ENCODE data around the gene CUL2.
"Not testable (repeated sequence)": the region's sequence is repeated elsewhere in the genome, so short reads cannot be mapped to it uniquely, and the experiment has no call there.

GRCh38 chr10:34973121-34973520 lies 117.0 kb downstream of the CUL2 start:
- not testable (repeated sequence) for TF ChIP-seq CTCF, POLR2A, EP300, POLR2AphosphoS5 (IDR thresholded peaks at IDR 0.05)
